ENCODE measurements around the gene UCHL1. TPM values are rescaled to one million over a fixed set of nuclear protein-coding genes. Genes with fewer than 3 reads are reported as not detected.

Gene UCHL1
- total and polyA plus RNA-seq, 8 donors, result 2.7 to 198 (median 12.1) TPM

- no peak overlapping the region for H3K27ac ChIP-seq
- intact Hi-C loops (cut with DNase I), result loop anchor here in 1 of 3 donors (10.0 kb wide), 1 partner anchor 293 kb away; no protein-coding TSS in a partner anchor
- no peaks in the 10 kb centered on the region for H3K9me3 ChIP-seq
- H3K36me3 ChIP-seq, result no peaks in the 10 kb centered on the region
- FAIRE-seq, result no peak
- no peaks in the 10 kb centered on the region for H3K27me3 ChIP-seq
- DNase-seq, result no peak
- H3K4me1 ChIP-seq, result peaks cover 0 to 18% (median 7%) of the 10 kb centered on the region in 3 donors
- no peak for TF ChIP-seq CTCF (IDR thresholded peaks at IDR 0.05)
- no peak overlapping the region for H3K4me3 ChIP-seq
- 83 to 88% methylated on average over 2 of the region's 2 CpGs for WGBS, 2 donors
- ATAC-seq, result no peak
These were observed 39.4 kb upstream of the UCHL1 start for GRCh38 chr4:41217374-41217773.

GRCh38 chr4:41218703-41219102 is 38.0 kb upstream of the UCHL1 start:
- ATAC-seq (no peak), FAIRE-seq (no peak), DNase-seq (no peak)
- intact Hi-C loops (cut with DNase I), result loop anchor here in 1 of 3 donors (10.0 kb wide), 1 partner anchor 294 kb away; no protein-coding TSS in a partner anchor
- WGBS, 2 donors, result 89 to 94% methylated on average over 3 of the region's 3 CpGs
- Histone ChIP-seq H3K4me1 (peaks cover 0 to 11% (median 7%) of the 10 kb centered on the region in 3 donors), H3K36me3 (no peaks in the 10 kb centered on the region), H3K27ac (no peak overlapping the region), H3K27me3 (no peaks in the 10 kb centered on the region), H3K9me3 (no peaks in the 10 kb centered on the region), H3K4me3 (no peak overlapping the region)
- no peak for TF ChIP-seq CTCF (IDR thresholded peaks at IDR 0.05)

- DNase-seq, result no peak
- ATAC-seq, result no peak
- no peaks in the 10 kb centered on the region for H3K27me3 ChIP-seq
- H3K4me3 ChIP-seq, result no peak overlapping the region
- WGBS, 2 donors, result 79 to 80% methylated on average over 3 of the region's 3 CpGs
- TF ChIP-seq CTCF (IDR thresholded peaks at IDR 0.05), result no peak
- FAIRE-seq, result no peak
- no peaks in the 10 kb centered on the region for H3K36me3 ChIP-seq
- no peaks in the 10 kb centered on the region for H3K9me3 ChIP-seq
- no peak overlapping the region for H3K27ac ChIP-seq
- intact Hi-C loops (cut with DNase I), result loop anchor here in 1 of 3 donors (10.0 kb wide), 1 partner anchor 295 kb away; no protein-coding TSS in a partner anchor
- H3K4me1 ChIP-seq, result peaks cover 0 to 11% (median 7%) of the 10 kb centered on the region in 3 donors
These were observed 37.2 kb upstream of the UCHL1 start for GRCh38 chr4:41219421-41219950.

- ATAC-seq, result no peak
- H3K9me3 ChIP-seq, result no peaks in the 10 kb centered on the region
- no peak for DNase-seq
- no peak for FAIRE-seq
- 85 to 88% methylated on average over 4 of the region's 4 CpGs for WGBS, 2 donors
- no peak overlapping the region for H3K27ac ChIP-seq
- no peak overlapping the region for H3K4me3 ChIP-seq
- H3K27me3 ChIP-seq, result no peaks in the 10 kb centered on the region
- intact Hi-C loops (cut with DNase I), result no loop called here
- H3K36me3 ChIP-seq, result no peaks in the 10 kb centered on the region
- no peaks in the 10 kb centered on the region for H3K4me1 ChIP-seq
- TF ChIP-seq CTCF (IDR thresholded peaks at IDR 0.05), result no peak
These were observed 34.7 kb upstream of the UCHL1 start for GRCh38 chr4:41221850-41222645.

DNA sequence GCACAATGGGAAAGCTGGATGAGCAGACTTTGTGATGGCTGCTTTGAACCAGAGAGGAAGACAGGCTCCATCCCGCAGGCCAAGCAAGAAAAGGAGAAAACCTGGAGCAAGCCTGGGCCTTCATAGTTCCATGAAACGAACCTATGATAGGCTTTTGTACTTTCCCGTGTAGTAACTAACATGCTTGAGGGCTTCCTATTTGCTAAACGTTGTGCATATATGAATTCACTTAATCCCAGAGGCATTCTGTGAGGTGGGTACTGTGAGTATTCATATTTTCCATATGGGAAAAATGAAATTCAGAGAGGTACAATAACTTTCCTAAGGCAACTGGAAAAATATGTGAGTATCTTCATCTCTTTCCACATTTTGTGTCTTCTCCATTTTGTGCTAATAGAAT is 28.8 kb upstream of the UCHL1 start:
- H3K4me3 ChIP-seq, result no peak overlapping the region
- H3K36me3 ChIP-seq, result no peaks in the 10 kb centered on the region
- no peaks in the 10 kb centered on the region for H3K9me3 ChIP-seq
- no peaks in the 10 kb centered on the region for H3K4me1 ChIP-seq
- 66 to 79% methylated on average over 4 of the region's 4 CpGs for WGBS, 2 donors
- intact Hi-C loops (cut with DNase I), result no loop called here
- TF ChIP-seq CTCF (IDR thresholded peaks at IDR 0.05), result no peak
- H3K27me3 ChIP-seq, result no peaks in the 10 kb centered on the region
- H3K27ac ChIP-seq, result no peak overlapping the region
- DNase-seq (no peak), ATAC-seq (no peak), FAIRE-seq (no peak)
